ENCODE measurements around the gene SLC5A9. TPM values are rescaled to one million over a fixed set of nuclear protein-coding genes. Genes with fewer than 3 reads are reported as not detected.

The SLC5A9 gene
- total and polyA plus RNA-seq, 10 of the 15 experiments (the other 5 are each of a cell fraction or from before 2014, with no cell fraction given), result 0.03 TPM; not detected in 9

GRCh38 chr1:48196237-48196636 lies 26.3 kb upstream of the SLC5A9 start (continued):
- no peak for TF ChIP-seq ZNF217 (IDR thresholded peaks at IDR 0.05)
- TF ChIP-seq REST (IDR thresholded peaks at IDR 0.05; ENCODE audit: low read depth, low read length), result no peak
- TF ChIP-seq BCLAF1 (IDR thresholded peaks at IDR 0.05), result no peak
- TF ChIP-seq CREM (IDR thresholded peaks at IDR 0.05; ENCODE audit: low read depth), result no peak
- TF ChIP-seq CTCF (IDR thresholded peaks at IDR 0.05 in 2 of 3, conservative IDR thresholded peaks at IDR 0.05 in 1 of 3; ENCODE audit: control insufficient read depth in 2 of 3, extremely low read depth in 1 of 3, insufficient read depth in 1 of 3, low read depth in 3 of 3, low read length in 3 of 3), result no peak
- TF ChIP-seq RBBP5 (conservative IDR thresholded peaks at IDR 0.05), result no peak
- TF ChIP-seq ZBTB11 (CRISPR knock-in tag; IDR thresholded peaks at IDR 0.05), result no peak
- TF ChIP-seq BCL11A (IDR thresholded peaks at IDR 0.05; ENCODE audit: low read depth, low read length), result no peak
